GM12873 (cell line): ENCODE data around the gene AKNA.

Source experiments
- CTCF ChIP-seq: IDR thresholded peaks from 2 replicates; pipeline ENCODE4 v1.5.1; 2012; ENCODE audit warnings: low read depth, mild to moderate bottlenecking, moderate library complexity, low read length, control low read depth; ENCODE audit not compliant: insufficient read depth; ENCODE audit errors: missing control alignments

Gene AKNA

DNA sequence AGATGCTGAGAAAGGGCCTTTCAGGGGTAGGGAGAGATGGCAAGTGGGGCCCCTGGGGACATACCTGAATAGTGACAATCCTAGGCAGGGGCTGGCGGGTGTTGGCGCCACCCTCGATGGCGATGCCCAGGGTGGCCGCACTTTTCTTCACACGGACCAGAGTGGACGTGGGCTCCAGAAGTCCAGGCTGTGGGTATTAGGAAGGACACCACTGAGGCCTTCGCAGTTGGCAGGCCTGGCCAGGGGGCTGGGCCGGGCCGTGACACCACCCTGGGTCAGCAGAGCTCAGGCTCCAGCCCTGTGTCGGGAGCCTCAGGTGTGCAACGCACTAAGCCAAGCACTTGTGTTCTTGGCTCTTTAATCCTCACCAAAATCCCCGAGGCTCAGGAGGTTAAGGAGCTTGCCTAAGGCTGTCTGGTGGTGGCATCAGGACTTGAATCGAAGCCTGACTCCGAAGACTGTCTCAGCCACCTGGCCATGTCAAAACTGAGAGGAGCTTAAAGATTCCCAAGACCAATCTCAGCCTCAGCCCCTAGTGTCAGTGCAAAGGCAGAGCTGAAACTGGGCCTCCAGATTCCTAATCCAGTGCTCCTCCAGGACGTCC lies 15.5 kb upstream of the AKNA start:
- no peak for TF ChIP-seq CTCF

- no peak for TF ChIP-seq CTCF
Observed at GRCh38 chr9:114401344-114401743, 13.6 kb upstream of the AKNA start.

- TF ChIP-seq CTCF: no peak
Observed at GRCh38 chr9:114400772-114401171, 13.0 kb upstream of the AKNA start.

GRCh38 chr9:114400219-114400618 lies 12.4 kb upstream of the AKNA start:
- no peak for TF ChIP-seq CTCF

DNA sequence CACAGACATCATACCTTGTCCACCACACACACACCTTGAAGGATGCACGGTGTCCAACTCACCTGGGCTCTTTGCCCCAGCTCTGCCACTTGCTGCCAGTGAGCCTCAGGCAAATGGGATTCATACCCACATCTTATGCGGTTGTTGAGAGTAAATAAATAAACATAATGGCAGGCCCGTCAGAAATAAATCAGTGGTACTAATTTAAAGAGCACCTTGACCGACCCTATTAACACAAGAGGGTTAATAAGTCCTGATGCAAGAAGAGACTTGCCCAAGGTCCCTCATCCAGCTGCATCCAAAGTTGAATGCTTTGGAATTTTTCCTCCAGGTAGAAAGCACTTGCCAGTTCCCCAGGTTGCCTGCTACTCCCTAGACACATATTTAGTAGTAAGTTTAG lies 11.6 kb upstream of the AKNA start:
- TF ChIP-seq CTCF: no peak

GRCh38 chr9:114397848-114398605 lies 10.2 kb upstream of the AKNA start:
- TF ChIP-seq CTCF: no peak

DNA sequence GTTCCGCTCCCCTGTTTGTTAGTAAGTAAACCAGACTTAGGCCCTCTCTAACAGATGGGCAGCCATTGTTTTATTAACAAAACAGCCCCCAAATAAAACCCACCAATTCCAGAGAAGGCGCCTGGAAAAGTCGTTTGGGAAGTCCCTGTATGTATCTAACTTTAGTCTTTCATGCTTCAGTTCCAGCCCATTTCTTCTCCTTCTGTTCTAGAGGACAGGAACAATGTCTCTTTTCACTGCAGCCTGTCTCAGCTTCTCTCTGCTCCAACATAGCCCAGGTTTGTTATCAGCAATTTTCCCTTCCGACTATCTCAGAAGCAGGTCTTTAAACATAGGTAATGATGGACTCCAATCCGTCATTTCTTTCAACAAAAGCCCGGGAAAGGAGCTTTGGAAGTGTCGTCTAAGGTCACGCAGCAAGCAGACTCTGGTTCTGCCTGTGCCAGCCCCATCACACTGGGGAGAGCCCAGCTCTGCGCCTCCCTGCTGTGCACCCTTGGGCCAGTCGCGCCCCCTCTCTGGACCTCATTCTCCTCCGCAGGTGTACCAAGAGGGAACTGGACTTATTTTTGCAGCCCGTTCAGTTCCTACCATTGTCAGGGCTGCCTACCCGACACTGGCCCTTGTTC lies 9.6 kb upstream of the AKNA start:
- TF ChIP-seq CTCF: no peak
